ENCODE results near the gene PHGDH. TPM values are rescaled to one million over a fixed set of nuclear protein-coding genes. Genes with fewer than 3 reads are reported as not detected.

PHGDH gene
- total and polyA plus RNA-seq, 2 donors (not counting 1 experiment from before 2014, with no cell fraction given), result 1.2 to 3.9 TPM

GRCh38 chr1:119681560-119681959 lies 30.2 kb upstream of the PHGDH start:
- no peak overlapping the region for H3K4me3 Mint-ChIP-seq
- Histone ChIP-seq H3K4me3 (ENCODE audit: control extremely low read depth in 1 of 5, extremely low read depth in 1 of 5, insufficient read depth in 1 of 5, low read depth in 2 of 5, low read length in 4 of 5) (no peak overlapping the region), H3K4me1 (ENCODE audit: control insufficient read depth in 2 of 2, insufficient read depth in 2 of 2, low read length in 2 of 2) (no peaks in the 10 kb centered on the region), H2AFZ (ENCODE audit: insufficient read depth, low read depth, low read length, poor library complexity, severe bottlenecking) (no peak overlapping the region), H4K20me1 (ENCODE audit: control insufficient read depth, insufficient read depth, low read length, poor library complexity, severe bottlenecking) (no peaks in the 10 kb centered on the region), H3K79me2 (ENCODE audit: control insufficient read depth, insufficient read depth, low read length) (no peaks in the 10 kb centered on the region), H3K9me3 (ENCODE audit: control extremely low read depth in 1 of 3, control insufficient read depth in 2 of 3, insufficient read depth in 1 of 3, low read length in 2 of 3) (no peaks in the 10 kb centered on the region), H3K27ac (ENCODE audit: low read length in 2 of 2) (no peak overlapping the region), H3K27me3 (replicated peaks in 1 of 4; ENCODE audit: control extremely low read depth in 1 of 4, control insufficient read depth in 3 of 4, insufficient read depth in 4 of 4, low read length in 3 of 4) (peaks cover 0 to 4% (median 0%) of the 10 kb centered on the region in 4 experiments), H3K9ac (ENCODE audit: low read length) (no peak overlapping the region), H3K36me3 (replicated peaks in 1 of 2; ENCODE audit: control extremely low read depth in 1 of 2, control insufficient read depth in 1 of 2, extremely low read depth in 1 of 2, insufficient read depth in 2 of 2, low read length in 1 of 2) (no peaks in the 10 kb centered on the region), H3K4me2 (replicated peaks; ENCODE audit: low read depth, low read length, poor library complexity, severe bottlenecking) (no peak overlapping the region)
- TF ChIP-seq EZH2 (IDR thresholded peaks at IDR 0.05; ENCODE audit: borderline replicate concordance, insufficient read depth, low read depth, low read length, poor library complexity, severe bottlenecking), result no peak
- TF ChIP-seq, protein P1, sequence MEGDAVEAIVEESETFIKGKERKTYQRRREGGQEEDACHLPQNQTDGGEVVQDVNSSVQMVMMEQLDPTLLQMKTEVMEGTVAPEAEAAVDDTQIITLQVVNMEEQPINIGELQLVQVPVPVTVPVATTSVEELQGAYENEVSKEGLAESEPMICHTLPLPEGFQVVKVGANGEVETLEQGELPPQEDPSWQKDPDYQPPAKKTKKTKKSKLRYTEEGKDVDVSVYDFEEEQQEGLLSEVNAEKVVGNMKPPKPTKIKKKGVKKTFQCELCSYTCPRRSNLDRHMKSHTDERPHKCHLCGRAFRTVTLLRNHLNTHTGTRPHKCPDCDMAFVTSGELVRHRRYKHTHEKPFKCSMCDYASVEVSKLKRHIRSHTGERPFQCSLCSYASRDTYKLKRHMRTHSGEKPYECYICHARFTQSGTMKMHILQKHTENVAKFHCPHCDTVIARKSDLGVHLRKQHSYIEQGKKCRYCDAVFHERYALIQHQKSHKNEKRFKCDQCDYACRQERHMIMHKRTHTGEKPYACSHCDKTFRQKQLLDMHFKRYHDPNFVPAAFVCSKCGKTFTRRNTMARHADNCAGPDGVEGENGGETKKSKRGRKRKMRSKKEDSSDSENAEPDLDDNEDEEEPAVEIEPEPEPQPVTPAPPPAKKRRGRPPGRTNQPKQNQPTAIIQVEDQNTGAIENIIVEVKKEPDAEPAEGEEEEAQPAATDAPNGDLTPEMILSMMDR (IDR thresholded peaks at IDR 0.05), result no peak
- CTCF ChIA-PET, result no interaction called here
- H3K27ac Mint-ChIP-seq, result no peak overlapping the region
- no peaks in the 10 kb centered on the region for H3K4me1 Mint-ChIP-seq
- intact Hi-C loops (cut with micrococcal nuclease), result no loop called here
- POLR2A ChIA-PET, result no interaction called here
- peaks cover 18% of the 10 kb centered on the region for H3K27me3 Mint-ChIP-seq
- DNase-seq (no peak), ATAC-seq (ENCODE audit: low read depth) (no peak)
- WGBS (ENCODE audit: insufficient coverage), result no CpG with 5 or more reads among the region's 2 CpGs
- no peaks in the 10 kb centered on the region for H3K9me3 Mint-ChIP-seq (ENCODE audit: insufficient read depth)

DNA sequence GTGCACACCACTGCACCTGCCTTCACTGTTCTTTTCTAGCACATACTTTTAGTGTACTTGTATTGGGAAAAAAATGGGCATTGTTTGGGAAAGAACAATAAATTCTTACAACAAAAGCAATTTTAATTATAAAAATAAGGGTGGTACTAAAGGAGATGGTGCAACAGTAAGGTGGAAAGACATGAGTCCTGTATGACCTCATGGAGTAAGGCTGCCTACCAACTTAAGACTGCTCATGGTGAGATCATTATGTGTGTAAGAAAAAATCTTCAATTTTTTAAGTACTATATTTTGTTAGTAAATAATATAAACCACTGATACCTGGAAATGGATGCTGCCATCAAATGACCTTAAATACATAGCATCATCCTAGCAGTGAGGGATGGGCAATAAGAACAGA lies 29.6 kb upstream of the PHGDH start:
- CTCF ChIA-PET, result no interaction called here
- intact Hi-C loops (cut with micrococcal nuclease), result no loop called here
- no peak for ATAC-seq (ENCODE audit: low read depth)

More for the DNA sequence above, 29.6 kb upstream of the PHGDH start:
- H3K36me3 ChIP-seq (replicated peaks in 1 of 2; ENCODE audit: control extremely low read depth in 1 of 2, control insufficient read depth in 1 of 2, extremely low read depth in 1 of 2, insufficient read depth in 2 of 2, low read length in 1 of 2), result no peaks in the 10 kb centered on the region
- no peaks in the 10 kb centered on the region for H3K9me3 ChIP-seq (ENCODE audit: control extremely low read depth in 1 of 3, control insufficient read depth in 2 of 3, insufficient read depth in 1 of 3, low read length in 2 of 3)
- no peaks in the 10 kb centered on the region for H3K79me2 ChIP-seq (ENCODE audit: control insufficient read depth, insufficient read depth, low read length)
- H3K27me3 ChIP-seq (replicated peaks in 1 of 4; ENCODE audit: control extremely low read depth in 1 of 4, control insufficient read depth in 3 of 4, insufficient read depth in 4 of 4, low read length in 3 of 4), result peaks cover 0 to 4% (median 0%) of the 10 kb centered on the region in 4 experiments
- TF ChIP-seq, protein P1 (IDR thresholded peaks at IDR 0.05), result no peak
- TF ChIP-seq EZH2 (IDR thresholded peaks at IDR 0.05; ENCODE audit: borderline replicate concordance, insufficient read depth, low read depth, low read length, poor library complexity, severe bottlenecking), result no peak
- no peaks in the 10 kb centered on the region for H3K9me3 Mint-ChIP-seq (ENCODE audit: insufficient read depth)
- no peak overlapping the region for H3K4me3 ChIP-seq (ENCODE audit: control extremely low read depth in 1 of 5, extremely low read depth in 1 of 5, insufficient read depth in 1 of 5, low read depth in 2 of 5, low read length in 4 of 5)
- H3K4me1 Mint-ChIP-seq, result no peaks in the 10 kb centered on the region
- H3K27ac ChIP-seq (ENCODE audit: low read length in 2 of 2), result no peak overlapping the region
- peaks cover 22% of the 10 kb centered on the region for H3K27me3 Mint-ChIP-seq
- H3K4me1 ChIP-seq (ENCODE audit: control insufficient read depth in 2 of 2, insufficient read depth in 2 of 2, low read length in 2 of 2), result no peaks in the 10 kb centered on the region
- DNase-seq, result no peak
- POLR2A ChIA-PET, result no interaction called here
- no peak overlapping the region for H3K4me3 Mint-ChIP-seq
- no peak overlapping the region for H3K9ac ChIP-seq (ENCODE audit: low read length)
- no peaks in the 10 kb centered on the region for H4K20me1 ChIP-seq (ENCODE audit: control insufficient read depth, insufficient read depth, low read length, poor library complexity, severe bottlenecking)
- no peak overlapping the region for H3K4me2 ChIP-seq (replicated peaks; ENCODE audit: low read depth, low read length, poor library complexity, severe bottlenecking)
- no peak overlapping the region for H3K27ac Mint-ChIP-seq
- no peak overlapping the region for H2AFZ ChIP-seq (ENCODE audit: insufficient read depth, low read depth, low read length, poor library complexity, severe bottlenecking)
